Fibroblast of skin of left quadriceps (primary cell): Measurements from ENCODE around the gene MINK1.
"Not testable (repeated sequence)": the region's sequence is repeated elsewhere in the genome, so short reads cannot be mapped to it uniquely, and the experiment has no call there.

Experiments used
- DNase-seq, 2 experiments: peaks; one replicate each; pipeline ENCODE4 v3.0.0-alpha.2; 2013; ENCODE audit warnings: low read depth in 2 of 2

Gene MINK1

DNA sequence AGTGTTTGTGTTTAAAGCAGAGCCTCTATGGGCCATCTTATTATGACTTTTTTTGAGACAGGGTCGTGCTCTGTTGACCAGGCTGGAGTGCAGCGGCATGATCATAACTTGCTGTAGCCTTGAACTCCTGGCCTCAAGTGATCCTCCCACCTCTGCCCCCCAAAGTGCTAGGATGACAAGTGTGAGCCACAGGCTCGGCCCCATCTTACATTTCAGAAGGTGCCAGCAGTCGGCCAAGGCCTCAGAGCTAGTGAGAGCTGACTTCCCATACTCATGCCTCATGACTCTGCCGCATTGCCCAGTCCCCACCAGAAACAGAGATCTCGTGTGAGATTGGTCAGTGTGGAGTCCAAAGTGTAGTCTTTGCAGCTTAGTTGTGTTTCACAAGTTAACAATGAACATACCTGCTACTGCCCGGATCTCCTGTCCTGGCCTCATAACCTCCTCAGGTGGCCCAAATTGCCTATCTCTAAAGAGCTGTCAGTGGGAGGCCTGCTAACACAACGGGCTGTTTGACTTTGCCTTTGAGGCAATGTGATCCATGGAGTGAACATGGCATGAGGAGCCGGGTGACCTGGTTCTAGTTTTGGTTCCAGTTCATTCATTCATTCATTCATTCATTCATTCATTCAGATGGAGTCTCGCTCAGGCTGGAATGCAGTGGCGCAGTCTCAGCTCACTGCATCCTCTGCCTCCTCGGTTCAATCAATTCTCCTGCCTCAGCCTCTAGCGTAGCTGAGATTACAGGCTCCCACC lies 13.7 kb downstream of the MINK1 start:
- no peak for DNase-seq

DNA sequence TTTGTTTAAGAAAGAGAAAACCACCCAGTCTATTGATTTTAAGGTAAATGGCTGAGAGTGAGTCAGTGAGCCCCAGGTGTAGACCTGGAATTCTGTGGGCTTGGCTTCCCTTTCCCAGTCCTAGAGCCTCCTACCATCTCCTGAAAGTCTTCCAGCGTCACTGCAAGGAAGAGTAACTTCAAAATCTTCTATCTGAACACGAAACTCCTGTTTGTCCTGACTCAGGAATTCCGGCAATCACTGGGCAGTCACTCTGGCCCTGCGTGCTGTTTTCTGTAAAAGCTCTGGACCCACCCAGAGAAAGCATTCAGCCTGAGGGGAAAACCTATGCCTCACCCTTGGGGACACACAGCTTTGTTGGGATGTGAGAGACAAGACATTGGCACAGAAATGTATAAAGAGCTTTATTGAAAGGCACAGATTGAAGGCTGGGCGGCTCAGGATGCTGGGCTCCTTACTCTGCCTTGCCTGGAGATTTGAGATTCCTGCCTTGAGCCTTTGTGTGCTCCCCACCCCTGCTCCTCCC lies 15.9 kb downstream of the MINK1 start:
- DNase-seq: no peak

DNA sequence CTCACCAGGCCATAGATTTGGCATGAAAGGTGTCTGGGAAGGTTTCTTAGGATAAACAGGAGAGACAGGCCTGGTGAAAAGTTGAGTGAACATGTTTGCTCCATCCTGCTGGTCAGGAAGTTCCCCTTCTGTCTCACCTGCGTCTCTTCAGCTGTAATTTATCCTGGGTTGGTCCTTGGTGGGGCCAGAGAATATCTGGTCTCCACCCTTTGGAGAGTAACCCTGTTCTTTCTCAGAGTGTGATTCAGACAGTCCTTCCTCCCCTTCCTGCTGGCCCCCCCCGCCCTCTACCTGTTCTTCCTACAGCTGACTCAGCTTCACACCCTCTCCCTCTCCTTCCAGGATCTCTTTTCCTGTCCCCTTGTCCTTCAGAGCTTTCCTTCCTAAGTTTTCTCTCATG lies 17.1 kb downstream of the MINK1 start:
- no peak for DNase-seq

DNA sequence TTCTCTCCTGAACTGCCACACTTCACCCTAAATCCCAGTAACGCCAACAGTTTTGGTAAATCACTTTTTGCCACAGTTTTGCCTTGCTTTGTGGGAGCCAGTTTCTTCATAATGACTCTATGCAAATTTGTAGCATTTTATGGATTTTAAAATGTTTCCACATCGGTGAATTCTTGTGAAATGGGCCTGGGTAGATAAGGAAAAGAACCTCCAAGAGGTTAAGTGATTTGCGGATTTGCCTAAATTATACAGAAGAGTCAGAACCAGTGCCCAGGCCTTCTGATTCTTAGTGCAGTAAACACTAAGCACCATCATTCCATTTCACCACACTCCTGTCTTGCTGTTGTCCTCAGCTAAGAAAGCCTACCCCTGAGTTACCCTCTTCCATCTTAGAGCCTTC lies 17.9 kb downstream of the MINK1 start:
- DNase-seq: no peak

DNA sequence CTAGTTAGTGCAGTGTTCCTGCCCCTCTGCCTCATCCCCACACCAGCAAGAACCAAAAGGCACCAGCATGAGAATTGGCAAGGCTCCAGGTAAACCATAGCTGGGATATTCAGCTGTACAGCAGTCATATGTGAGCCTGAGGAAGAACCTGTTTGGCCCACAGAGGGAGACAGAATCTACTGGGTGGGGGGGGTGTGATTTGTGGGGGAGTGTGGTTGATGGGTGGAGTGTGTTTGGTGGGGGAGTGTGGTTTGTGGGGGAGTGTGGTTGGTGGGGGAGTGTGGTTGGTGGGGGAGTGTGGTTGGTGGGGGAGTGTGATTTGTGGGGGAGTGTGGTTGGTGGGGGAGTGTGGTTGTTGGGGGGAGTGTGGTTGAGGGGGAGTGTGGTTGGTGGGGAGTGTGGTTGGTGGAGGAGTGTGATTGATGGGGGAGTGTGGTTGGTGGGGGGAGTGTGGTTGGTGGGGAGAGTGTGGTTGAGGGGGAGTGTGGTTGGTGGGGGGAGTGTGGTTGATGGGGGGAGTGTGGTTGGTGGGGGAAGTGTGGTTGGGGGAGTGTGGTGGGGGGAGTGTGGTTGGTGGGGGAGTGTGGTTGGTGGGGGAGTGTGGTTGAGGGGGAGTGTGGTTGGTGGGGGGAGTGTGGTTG lies 19.5 kb downstream of the MINK1 start:
- DNase-seq: peak in 1 of 2 experiments; percentile 45

DNA sequence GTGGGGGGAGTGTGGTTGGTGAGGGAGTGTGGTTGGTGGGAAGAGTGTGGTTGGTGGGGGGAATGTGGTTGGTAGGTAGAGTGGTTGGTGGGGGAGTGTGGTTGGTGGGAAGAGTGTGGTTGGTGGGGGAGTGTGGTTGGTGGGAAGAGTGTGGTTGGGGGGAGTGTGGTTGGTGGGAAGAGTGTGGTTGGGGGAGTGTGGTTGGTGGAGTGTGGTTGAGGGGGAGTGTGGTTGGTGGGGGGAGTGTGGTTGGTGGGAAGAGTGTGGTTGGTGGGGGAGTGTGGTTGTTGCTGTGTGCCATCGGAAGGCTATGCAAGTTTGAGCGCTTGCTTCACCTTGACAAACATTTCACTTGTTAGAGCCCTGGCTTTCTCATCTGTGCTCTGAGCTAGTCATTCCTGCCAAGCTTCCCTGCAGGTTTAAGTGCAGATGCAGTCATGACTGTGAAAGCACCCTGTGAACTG lies 20.1 kb downstream of the MINK1 start:
- DNase-seq: no peak

DNA sequence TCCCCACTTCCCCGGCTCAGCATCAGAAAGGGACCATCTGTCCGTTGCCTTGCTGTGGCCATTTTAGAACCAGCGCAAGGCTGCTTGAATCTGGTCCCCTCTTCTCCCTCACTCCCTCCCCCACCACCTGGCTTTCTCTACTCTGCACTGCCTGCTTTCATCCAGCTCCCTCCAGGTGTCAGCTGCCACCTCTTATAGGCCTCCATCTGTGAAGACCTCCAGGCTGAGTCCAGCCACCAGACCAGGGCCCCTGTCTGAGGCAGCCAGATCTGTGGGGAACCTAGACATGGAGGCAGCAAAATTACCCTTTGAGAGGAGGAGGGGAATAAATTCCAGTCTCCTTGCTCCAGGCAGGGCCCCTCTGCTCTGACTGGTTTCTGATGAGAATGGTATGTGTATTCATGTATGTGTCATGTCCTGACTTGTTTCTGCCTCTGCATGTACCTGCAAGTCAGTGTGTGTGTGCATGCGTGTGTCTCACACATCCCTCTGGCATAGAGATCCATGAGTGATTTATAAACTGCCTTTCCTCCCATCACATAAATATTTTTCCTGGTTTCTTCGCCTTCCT lies 21.1 kb downstream of the MINK1 start:
- peak in 1 of 2 experiments; percentile 44 for DNase-seq

DNA sequence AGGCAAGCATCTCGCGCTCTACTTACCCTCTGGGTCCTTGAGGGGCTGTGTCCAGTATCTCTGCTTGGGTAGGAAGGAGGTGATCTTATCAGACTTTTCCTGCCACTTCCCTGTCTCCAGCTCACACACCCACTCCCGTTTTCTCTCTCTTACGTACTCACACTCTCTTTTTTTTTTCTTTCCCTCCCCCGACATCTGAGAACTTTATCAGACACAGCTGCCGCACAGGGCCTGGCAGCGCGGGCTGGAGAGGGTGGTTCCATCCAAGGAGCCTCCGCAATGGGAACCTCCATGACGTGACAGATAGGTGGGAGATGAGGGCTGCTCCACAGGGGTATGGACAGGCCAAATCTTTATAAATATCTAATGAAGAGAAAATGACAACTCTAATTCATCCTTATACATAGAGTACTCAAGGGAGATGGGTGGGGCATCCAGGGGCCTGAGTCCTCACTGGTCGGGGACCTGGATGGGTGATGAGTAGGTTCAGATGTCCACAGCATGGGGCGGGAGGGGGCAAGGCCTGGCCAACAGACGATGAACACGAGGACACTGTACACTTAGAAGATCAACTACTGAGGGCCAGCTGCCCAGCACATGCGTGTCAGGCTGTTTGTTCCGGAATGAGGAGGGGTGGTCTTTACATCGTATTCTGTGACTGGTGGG lies 23.3 kb downstream of the MINK1 start:
- DNase-seq: no peak

DNA sequence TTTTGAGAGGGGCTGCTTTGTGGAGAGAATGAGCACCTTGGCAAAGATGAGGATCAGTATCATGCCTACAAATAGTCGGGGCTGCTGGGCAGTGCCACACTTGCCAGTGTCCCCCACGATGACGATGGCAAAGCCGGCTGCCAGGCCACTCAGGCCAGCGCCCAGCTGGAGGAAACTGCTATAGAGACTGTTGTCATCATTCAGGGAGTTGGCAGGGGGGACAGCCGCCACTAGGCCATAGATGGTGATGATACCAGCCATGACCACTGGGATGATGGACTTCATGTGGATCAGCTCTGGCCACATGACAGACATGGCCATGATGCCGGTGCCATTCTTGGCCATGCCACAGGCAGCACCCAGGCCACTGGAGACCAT lies 23.8 kb downstream of the MINK1 start:
- DNase-seq: no peak

DNA sequence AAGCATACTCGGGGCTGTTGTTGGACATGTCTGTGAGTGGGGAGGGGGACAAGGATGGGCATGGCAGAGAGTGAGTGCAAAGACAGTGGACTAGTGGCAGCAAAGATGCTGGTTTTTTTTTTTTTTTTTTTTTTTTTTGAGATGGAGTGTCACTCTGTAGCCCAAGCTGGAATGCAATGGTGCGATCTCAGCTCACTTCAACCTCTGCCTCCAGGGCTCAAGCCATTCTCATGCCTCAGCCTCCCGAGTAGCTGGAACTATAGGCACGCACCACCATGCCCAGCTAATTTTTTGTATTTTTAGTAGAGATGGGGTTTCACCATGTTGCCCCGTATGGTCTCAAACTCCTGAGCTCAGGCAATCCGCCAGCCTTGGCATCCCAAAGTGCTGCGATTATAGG lies 24.2 kb downstream of the MINK1 start:
- not testable (repeated sequence) for DNase-seq

DNA sequence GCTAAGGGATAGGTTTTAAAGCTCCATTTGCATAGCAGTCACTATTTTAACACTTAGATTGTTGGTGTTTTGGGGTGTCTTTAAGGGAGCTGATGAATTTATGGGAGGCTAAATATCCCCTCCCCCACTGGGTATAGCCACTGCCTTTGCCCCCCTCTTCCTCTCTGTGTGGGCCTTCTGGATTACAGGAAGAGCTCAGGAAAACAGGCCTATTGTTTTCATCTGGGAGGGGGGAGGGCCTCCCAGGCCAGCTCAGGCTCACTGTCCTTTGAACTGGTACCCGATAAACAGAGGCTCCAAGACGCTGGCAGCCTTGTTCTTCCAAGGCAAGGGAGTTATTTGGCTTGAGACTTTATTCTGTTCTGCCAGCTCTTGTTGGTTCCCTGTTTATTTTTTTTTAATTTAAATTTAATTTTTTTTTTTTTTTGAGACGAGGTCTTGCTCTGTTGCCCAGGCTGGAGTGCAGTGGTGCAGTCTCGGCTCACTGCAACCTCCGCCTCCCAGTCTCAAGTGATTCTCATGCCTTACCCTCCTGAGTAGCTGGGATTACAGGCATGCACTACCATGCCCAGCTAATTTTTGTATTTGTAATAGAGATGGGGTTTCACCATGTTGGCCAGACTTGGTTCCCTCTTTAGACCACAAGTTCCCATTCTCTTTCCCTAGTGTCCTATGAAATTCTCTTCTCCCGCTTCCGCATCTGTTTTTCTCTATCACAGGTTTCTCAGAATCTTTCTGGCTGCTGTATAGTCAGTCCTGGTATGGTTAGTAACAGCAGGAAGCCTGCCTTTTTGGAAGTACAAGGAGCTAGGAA lies 25.1 kb downstream of the MINK1 start:
- DNase-seq: no peak

DNA sequence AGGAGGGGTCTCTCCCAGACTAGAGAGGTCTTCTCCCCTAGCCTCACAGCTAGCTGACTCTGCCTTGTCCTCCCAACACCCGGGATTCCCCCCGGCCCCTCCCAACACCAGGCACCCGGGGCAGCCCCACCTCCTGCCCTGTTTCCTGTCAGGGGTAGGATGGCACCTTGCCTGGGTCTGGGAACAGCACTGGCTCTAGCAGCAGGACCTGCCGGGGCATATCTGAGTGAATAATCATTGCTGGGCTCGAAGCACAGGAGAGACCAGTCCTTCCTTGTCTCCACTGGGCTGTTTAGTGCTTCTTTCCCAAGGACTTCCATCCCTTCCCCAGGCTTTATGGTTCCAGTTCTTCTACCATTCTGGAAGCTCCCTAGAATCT lies 25.7 kb downstream of the MINK1 start:
- no peak for DNase-seq

DNA sequence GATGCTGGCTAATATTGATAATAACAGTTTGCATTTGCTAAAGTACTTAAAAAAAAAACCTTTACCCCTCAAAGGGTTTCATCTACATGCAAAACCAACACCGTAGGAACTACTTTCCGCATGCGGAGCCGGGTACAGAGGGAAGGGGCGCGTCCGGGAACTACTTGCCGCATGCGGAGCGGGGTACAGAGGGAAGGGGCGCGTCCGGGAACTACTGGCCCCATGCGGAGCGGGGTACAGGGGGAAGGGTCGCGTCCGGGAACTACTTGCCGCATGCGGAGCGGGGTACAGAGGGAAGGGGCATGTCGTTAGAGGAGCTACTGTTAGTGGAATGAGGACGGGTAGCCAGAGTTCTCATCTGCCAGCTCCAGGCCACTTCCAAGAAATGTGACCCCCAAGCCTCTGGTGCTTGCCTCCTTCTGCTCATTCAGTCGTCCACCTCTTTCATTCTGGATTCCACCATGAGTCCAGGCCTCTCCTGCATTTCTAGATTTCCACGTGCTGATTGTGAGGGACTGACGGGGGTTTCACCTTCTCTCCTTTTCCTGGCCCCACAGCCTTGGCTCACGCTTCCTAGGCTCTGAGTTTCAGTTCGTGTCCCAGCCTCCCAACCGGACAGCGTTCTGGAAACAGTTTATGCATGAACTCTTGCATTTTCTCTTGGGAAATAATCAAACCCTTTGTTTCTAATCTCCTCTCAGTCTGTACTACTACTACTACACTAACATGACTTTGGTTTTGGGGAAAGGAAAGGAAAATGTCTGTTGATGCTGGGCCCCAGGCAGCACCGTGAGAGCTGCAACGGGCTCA lies 26.9 kb downstream of the MINK1 start:
- no peak for DNase-seq

DNA sequence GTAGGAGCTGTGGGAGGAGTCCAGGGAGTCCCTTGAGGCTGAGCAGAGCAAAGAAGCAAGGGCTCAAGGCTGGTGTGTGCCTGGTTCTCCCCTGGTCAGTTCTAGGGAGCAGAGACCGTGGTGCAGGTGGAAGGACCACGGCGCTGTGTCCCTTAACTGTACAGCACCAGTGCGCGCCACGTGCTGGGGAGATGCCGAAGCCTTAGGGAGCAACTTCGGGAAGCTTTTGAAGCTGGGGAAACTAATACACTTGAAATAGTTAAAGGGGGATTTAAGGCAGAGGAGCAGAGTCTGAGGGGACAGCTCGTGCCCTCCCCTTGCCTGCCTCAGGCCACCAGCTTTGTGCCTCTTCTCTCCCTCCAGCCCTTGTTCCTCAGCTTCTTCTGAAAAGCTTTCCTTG lies 27.5 kb downstream of the MINK1 start:
- DNase-seq: no peak

DNA sequence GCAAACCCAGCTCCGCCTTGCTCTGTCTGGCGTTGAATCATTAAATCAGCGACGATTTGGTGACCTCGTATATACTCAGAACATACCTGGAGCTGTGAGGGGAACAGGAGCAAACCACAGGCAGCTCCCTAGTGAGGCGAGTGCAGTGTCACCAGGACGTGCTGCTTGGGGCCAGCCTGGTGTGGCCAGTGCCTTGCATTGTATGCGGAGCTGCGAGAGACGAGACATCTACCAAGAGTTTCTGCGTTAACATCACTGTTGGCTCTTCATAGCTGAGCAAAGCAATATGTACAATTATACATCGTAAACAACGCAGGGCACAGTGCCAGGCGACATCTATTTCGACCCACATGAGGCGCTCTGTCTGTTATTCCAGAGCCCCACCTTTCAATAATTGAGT lies 27.9 kb downstream of the MINK1 start:
- DNase-seq: no peak

DNA sequence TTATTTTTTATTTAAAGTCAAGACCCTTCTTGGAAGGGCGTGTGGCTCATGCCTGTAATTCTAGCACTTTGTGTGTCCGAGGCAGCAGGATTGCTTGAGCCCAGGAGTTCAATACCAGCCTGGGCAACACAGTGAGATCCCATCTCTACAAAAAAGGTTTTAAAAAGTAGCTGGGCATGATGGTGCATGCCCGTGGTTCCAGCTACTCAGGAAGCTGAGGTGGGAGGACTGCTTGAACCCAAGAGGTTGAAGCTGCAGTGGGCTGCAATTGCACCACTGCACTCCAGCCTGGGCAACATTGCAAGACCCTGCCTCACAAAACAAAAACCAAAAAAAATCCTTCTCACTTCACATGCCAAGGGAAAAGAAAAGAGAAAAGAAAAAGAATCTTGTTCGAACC lies 29.6 kb downstream of the MINK1 start:
- no peak for DNase-seq

DNA sequence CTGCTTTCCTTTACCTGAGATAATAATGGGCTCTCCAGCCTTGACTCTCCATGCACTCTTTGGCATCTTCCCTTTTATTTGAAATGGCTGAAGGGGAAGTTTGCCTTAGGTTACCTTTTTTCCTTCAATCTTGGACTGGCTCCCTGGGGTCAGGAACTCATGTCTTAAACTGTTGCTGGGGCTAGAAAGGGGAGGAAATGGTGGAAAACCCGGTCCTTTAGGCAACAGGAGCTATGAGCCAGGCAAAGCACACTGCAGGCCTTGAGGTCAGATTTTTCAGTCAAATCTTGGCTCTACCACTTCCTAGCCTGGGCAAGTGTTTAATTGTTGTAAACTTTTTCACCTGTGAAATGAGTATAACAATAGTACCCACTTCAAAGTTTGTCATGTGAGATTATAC lies 30.2 kb downstream of the MINK1 start:
- no peak for DNase-seq

DNA sequence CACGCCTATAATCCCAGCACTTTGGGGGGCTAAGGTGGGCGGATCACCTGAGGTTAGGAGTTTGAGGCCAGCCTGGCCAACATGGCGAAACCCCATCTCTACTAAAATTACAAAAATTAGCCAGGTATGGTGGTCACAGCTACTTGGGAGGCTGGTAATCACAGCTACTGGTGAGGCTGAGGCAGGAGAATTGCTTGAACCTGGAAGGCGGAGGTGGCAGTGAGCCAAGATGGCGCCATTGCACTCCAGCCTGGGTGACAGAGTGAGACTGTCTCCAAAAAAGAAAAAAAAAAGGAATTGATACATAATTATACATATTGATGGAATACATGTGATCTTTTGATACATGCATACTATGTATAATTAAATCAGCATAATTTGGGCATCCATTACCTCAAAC lies 34.4 kb downstream of the MINK1 start:
- DNase-seq: not testable (repeated sequence)

DNA sequence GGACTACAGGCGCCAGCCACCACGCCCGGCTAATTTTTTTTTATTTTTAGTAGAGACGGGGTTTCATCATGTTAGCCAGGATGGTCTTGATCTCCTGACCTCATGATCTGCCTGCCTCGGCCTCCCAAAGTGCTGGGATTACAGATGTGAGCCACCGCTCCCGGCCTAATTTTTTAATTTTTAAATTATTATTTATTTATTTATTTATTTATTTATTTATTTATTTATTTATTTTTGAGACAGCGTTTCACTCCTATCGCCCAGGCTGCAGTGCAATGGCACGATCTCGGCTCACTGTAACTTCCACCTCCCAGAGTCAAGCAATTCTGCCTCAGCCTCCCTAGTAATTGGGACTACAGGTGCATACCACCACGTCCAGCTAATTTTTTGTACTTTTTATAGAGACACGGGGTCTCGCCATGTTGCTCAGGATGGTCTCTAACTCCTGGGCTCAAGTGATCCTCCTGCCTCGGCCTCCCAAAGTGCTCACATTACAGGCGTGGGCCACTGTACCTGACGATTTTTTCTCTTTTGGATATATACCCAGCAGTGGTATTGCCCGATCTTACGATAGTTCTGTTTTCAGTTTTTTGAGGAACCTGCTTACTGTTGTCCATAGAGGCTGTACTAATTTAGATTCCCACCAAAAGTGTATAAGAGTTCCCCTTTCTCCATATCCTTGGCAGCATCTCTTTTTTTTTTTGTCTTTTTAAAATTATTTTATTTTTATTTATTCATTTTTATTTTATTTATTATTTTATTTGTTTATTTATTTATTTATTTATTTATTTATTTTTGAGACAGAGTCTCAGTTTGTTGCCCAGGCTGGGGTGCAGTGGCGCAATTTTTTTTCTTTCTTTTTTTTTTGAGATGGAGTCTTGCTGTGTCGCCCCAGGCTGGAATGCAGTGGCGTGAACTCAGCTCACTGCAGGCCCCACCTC lies 36.2 kb downstream of the MINK1 start:
- not testable (repeated sequence) for DNase-seq

DNA sequence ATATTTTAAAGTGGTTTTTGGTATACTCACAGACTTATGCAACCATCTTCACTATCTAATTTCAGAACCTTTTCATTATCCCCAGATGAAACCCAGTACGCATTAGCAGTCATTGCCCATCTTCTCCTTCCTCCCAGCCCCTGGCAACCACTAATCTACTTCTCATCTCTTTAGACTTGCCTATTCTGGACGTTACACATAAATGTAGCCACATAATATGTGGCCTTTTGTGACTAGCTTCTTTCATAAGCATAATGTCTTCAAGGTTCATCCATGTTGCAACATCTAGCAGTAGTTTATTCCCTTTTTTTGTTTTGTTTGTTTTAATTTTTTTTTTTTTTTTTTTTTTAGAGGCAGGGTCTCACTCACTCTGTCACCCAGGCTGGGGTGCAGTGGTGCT lies 37.7 kb downstream of the MINK1 start:
- no peak for DNase-seq
